GM15510 (cell line): ENCODE results near the gene HDAC6.

Source experiments
- POLR2A ChIP-seq: IDR thresholded peaks from 3 replicates; pipeline ENCODE4 v1.6.1; 2011; ENCODE audit warnings: borderline replicate concordance; ENCODE audit not compliant: insufficient read length; ENCODE audit errors: extremely low read depth

Gene HDAC6

GRCh38 chrX:48800574-48801279 lies 1.1 kb upstream of the HDAC6 start:
- no peak for TF ChIP-seq POLR2A

GRCh38 chrX:48802089-48802904 lies 430 bp downstream of the HDAC6 start:
- peak; percentile 52 for TF ChIP-seq POLR2A

GRCh38 chrX:48802905-48803200 lies 986 bp downstream of the HDAC6 start:
- no peak for TF ChIP-seq POLR2A

GRCh38 chrX:48806081-48806480 lies 4.2 kb downstream of the HDAC6 start:
- no peak for TF ChIP-seq POLR2A

GRCh38 chrX:48813644-48814043 lies 11.8 kb downstream of the HDAC6 start:
- TF ChIP-seq POLR2A: no peak

- no peak for TF ChIP-seq POLR2A
These were observed 12.9 kb downstream of the HDAC6 start for GRCh38 chrX:48814722-48815121.

- no peak for TF ChIP-seq POLR2A
These were observed 13.4 kb downstream of the HDAC6 start for GRCh38 chrX:48815266-48815665.

- TF ChIP-seq POLR2A: no peak
These were observed 14.3 kb downstream of the HDAC6 start for GRCh38 chrX:48816014-48816810.

- no peak for TF ChIP-seq POLR2A
These were observed 16.2 kb downstream of the HDAC6 start for GRCh38 chrX:48818098-48818497.

- TF ChIP-seq POLR2A: no peak
These were observed 17.0 kb downstream of the HDAC6 start for GRCh38 chrX:48818866-48819265.

- no peak for TF ChIP-seq POLR2A
These were observed 21.2 kb downstream of the HDAC6 start for GRCh38 chrX:48823053-48823452.

- no peak for TF ChIP-seq POLR2A
These were observed 22.2 kb downstream of the HDAC6 start for GRCh38 chrX:48824066-48824465.

GRCh38 chrX:48826135-48826875 lies 24.4 kb downstream of the HDAC6 start, which contains the start of gene ERAS:
ERAS (plus strand) TSS chrX:48826513; CDS start chrX:48829124, 2,611 bp downstream.
- TF ChIP-seq POLR2A: no peak

- no peak for TF ChIP-seq POLR2A
These were observed 25.2 kb downstream of the HDAC6 start for GRCh38 chrX:48826876-48827653.
